Testis (tissue), 3 donors: ENCODE measurements around the gene SCRT2. TPM values are rescaled to one million over a fixed set of nuclear protein-coding genes. Genes with fewer than 3 reads are reported as not detected.

Source experiments
- DNase-seq: peaks from one replicate; pipeline ENCODE4 v3.0.0-alpha.2; 2019
- H3K27ac ChIP-seq, 2 donors: fragments of 200-600 bp; sonication (generic); one replicate each; pipeline ENCODE4 v1.5.1; 2019
- H3K27me3 ChIP-seq: fragments of 200-600 bp; sonication (generic); one replicate; pipeline ENCODE4 v1.5.1; 2019
- H3K36me3 ChIP-seq: fragments of 200-600 bp; sonication (generic); one replicate; pipeline ENCODE4 v1.5.1; 2017; ENCODE audit warnings: low read depth; ENCODE audit errors: missing control alignments
- H3K4me1 ChIP-seq: fragments of 200-600 bp; sonication (generic); one replicate; pipeline ENCODE4 v1.5.1; 2019
- H3K4me3 ChIP-seq, 2 donors: fragments of 200-600 bp; sonication (generic); one replicate each; pipeline ENCODE4 v1.5.1; 2017 to 2019
- H3K9me3 ChIP-seq: fragments of 200-600 bp; sonication (generic); one replicate; pipeline ENCODE4 v1.5.1; 2017
- CTCF ChIP-seq, 3 experiments: fragments of 450-650 bp in 2 of 3; fragments of 200-600 bp in 1 of 3; sonication (generic) in 1 of 3; IDR thresholded peaks; one replicate each; pipeline ENCODE4 v1.5.1; 2016 to 2019; ENCODE audit warnings: antibody characterized with exemption in 3 of 3, mild to moderate bottlenecking in 2 of 3, moderate library complexity in 1 of 3
- POLR2A ChIP-seq: fragments of 450-650 bp; IDR thresholded peaks from one replicate; pipeline ENCODE4 v1.6.1; 2017; ENCODE audit warnings: antibody characterized with exemption, mild to moderate bottlenecking, moderate library complexity
- WGBS, 2 donors: methylation state at CpG; one replicate each; pipeline ENCODE4 v1.1.5; 2018; 5-methylcytosine and 5-hydroxymethylcytosine counted together
- intact Hi-C: fragments of 100-400 bp; cut with DNase I; formaldehyde crosslinking; loops from one replicate; pipeline ENCODE4 v1.15.1; 2023; ENCODE audit warnings: low total_unique reads
- polyA plus RNA-seq: library from polyadenylated mRNA; stranded (reverse); fragments of 350-450 nt; fragmentation: Illumina TruSeq; extraction: RNeasy Lipid Tissue Mini Kit (QIAGEN cat#74804); gene quantifications from one replicate; pipeline ENCODE4 v1.2.3, GENCODE V29; 2014; ENCODE audit warnings: low read depth, low replicate concordance; ENCODE audit not compliant: insufficient read depth
- total RNA-seq, 2 donors: library from RNA; depleted of rRNA; stranded (reverse); fragments of >200 nt; gene quantifications; one replicate each; pipeline ENCODE4 v1.2.3, GENCODE V29; 2016

SCRT2 gene
- total and polyA plus RNA-seq, 3 donors from 2014 or later: 0.13 to 0.39 (median 0.19) TPM

- H3K27me3 ChIP-seq: no peaks in the 10 kb centered on the region
- no peaks in the 10 kb centered on the region for H3K9me3 ChIP-seq
- intact Hi-C loops: no loop called here
- no peak overlapping the region for H3K27ac ChIP-seq
- H3K36me3 ChIP-seq: no peaks in the 10 kb centered on the region
- no peak for TF ChIP-seq CTCF (IDR thresholded peaks at IDR 0.05)
- no peak for TF ChIP-seq POLR2A
- 40 to 47% methylated on average over 5 to 6 of the region's 6 CpGs for WGBS, 2 donors
- no peak overlapping the region for H3K4me3 ChIP-seq
- peaks cover 3% of the 10 kb centered on the region for H3K4me1 ChIP-seq
- no peak for DNase-seq
Observed at GRCh38 chr20:665276-665675, 10.3 kb downstream of the SCRT2 start.

DNA sequence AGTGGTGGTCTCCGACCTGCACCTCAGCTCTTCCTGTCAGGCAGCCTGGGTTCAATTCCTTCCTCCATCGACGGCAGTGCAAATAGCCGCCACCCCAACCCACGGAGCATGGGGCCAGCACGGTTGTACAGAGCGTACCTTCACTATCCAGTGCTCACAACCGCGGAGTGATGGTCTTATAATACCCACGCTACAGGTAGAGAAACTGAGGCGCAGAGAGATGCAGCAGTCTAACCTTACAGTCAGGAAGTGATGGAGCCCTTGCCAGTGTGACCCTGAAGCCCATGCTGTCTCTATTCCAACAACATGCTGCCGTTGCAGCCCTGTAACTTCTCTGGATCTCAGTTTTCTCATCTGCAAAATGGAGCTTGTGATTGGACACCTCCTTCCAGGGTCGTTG lies 11.0 kb downstream of the SCRT2 start:
- TF ChIP-seq CTCF (IDR thresholded peaks at IDR 0.05): no peak
- TF ChIP-seq POLR2A: no peak
- H3K9me3 ChIP-seq: no peaks in the 10 kb centered on the region
- DNase-seq: no peak
- H3K27me3 ChIP-seq: no peaks in the 10 kb centered on the region
- no peaks in the 10 kb centered on the region for H3K36me3 ChIP-seq
- H3K27ac ChIP-seq: no peak overlapping the region
- WGBS, 2 donors: 28 to 36% methylated on average over 5 to 13 of the region's 13 CpGs
- H3K4me1 ChIP-seq: peaks cover 3% of the 10 kb centered on the region
- H3K4me3 ChIP-seq: peak overlapping the region in 1 of 2 donors; percentile 41
- intact Hi-C loops: no loop called here

DNA sequence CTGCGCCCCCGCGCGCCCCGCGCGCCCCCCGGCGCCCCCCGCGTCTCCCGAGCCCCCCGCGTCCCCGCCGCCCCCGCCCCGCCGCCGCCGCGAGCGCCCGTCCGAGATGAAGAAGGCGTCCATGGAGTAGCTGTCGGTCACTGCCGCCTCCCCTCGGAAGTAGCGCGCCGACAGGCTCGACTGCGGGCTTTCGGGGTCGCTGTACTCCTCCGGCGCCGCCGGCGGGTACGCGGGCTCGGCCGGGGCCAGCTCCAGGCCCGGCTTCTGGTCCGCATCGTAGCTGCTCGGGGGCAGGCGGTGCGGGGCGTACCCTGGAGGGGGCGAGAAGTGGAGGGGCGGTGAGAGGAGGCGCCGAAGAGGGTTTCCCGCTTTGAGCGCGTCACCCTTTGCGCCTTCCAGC lies 11.5 kb downstream of the SCRT2 start:
- no peak for DNase-seq
- H3K27me3 ChIP-seq: no peaks in the 10 kb centered on the region
- WGBS, 2 donors: 7% methylated on average over 21 of the region's 60 CpGs; no CpG with 5 or more reads in 1 of the 2 donors
- intact Hi-C loops: no loop called here
- no peak overlapping the region for H3K27ac ChIP-seq
- no peaks in the 10 kb centered on the region for H3K36me3 ChIP-seq
- TF ChIP-seq CTCF (IDR thresholded peaks at IDR 0.05): no peak
- TF ChIP-seq POLR2A: no peak
- H3K4me3 ChIP-seq: peak overlapping the region in 1 of 2 donors; percentile 41
- no peaks in the 10 kb centered on the region for H3K9me3 ChIP-seq
- H3K4me1 ChIP-seq: peaks cover 3% of the 10 kb centered on the region

DNA sequence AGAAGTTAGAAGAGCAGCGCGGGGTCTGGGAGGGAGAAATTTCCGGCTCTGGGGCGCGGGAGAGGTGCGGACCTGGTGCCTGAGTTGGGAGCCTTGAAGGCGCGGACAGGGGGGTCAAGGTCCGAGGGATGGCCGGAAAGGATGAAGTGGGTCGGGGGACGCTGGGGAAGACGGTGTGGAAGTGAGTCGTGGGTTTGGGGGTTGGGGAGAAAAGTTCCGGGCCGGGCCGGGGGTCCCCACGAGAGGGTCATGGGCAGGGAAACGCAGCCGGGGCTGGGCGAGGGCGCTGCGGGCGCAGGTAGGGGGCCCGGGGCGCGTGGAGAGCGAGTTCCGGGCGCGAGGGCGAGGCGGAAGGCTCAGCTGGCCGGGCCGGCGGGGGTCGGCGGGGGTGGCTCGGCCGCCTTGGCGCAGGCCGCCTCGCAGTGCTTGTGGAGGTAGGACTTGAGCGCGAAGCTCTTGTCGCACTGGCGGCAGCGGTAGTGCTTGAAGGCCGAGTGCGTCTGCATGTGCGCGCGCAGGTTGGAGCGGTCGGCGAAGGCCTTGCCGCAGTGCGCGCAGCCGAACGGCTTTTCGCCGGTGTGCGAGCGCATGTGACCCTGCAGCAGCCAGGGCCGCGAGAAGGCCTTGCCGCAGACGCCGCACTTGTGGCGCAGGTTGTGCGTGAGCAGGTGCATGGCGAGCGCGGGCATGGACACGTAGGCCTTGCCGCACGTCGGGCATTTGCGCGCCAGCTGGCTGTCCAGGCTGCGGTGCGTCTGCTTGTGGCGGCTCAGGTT lies 12.1 kb downstream of the SCRT2 start:
- Histone ChIP-seq H3K4me1 (peaks cover 3% of the 10 kb centered on the region), H3K27ac (no peak overlapping the region), H3K27me3 (no peaks in the 10 kb centered on the region), H3K9me3 (no peaks in the 10 kb centered on the region), H3K36me3 (no peaks in the 10 kb centered on the region), H3K4me3 (peak overlapping the region in 1 of 2 donors; percentile 34)
- WGBS, 2 donors: 4 to 7% methylated on average over 30 to 75 of the region's 84 CpGs
- intact Hi-C loops: no loop called here
- DNase-seq: peak; percentile 60
- TF ChIP-seq CTCF (IDR thresholded peaks at IDR 0.05): no peak
- no peak for TF ChIP-seq POLR2A
